H9 (cell line): ENCODE data around the gene CCDC148. TPM values are rescaled to one million over a fixed set of nuclear protein-coding genes. Genes with fewer than 3 reads are reported as not detected.

Experiments
- DNase-seq: peaks from one replicate; pipeline ENCODE4 v3.0.0-alpha.2; 2017
- H2AFZ ChIP-seq: one replicate; pipeline ENCODE4 v1.6.1; 2013; ENCODE audit warnings: mild to moderate bottlenecking, low read length, control low read depth, moderate library complexity
- H2AK5ac ChIP-seq: 2 replicates; pipeline ENCODE4 v1.6.1; 2013; ENCODE audit warnings: low read length, control low read depth, mixed read lengths; ENCODE audit not compliant: insufficient read length
- H2BK120ac ChIP-seq: one replicate; pipeline ENCODE4 v1.6.1; 2013; ENCODE audit warnings: low read depth, mild to moderate bottlenecking, low read length, control low read depth, inconsistent platforms; ENCODE audit not compliant: poor library complexity, severe bottlenecking
- H2BK12ac ChIP-seq: 2 replicates; pipeline ENCODE4 v1.6.1; 2013; ENCODE audit warnings: low read length, control low read depth, mixed read lengths, low read depth; ENCODE audit not compliant: insufficient read length
- H2BK15ac ChIP-seq: 2 replicates; pipeline ENCODE4 v1.6.1; 2013; ENCODE audit warnings: low read depth, low read length, control low read depth
- H2BK20ac ChIP-seq: one replicate; pipeline ENCODE4 v1.6.1; 2013; ENCODE audit warnings: low read depth, mild to moderate bottlenecking, low read length, control low read depth, inconsistent platforms; ENCODE audit not compliant: poor library complexity, severe bottlenecking
- H2BK5ac ChIP-seq: 2 replicates; pipeline ENCODE4 v1.6.1; 2013; ENCODE audit warnings: low read length, control low read depth, mixed read lengths; ENCODE audit not compliant: insufficient read length
- H3K14ac ChIP-seq: 2 replicates; pipeline ENCODE4 v1.6.1; 2013; ENCODE audit warnings: low read length, control low read depth; ENCODE audit not compliant: insufficient read depth
- H3K18ac ChIP-seq: 2 replicates; pipeline ENCODE4 v1.6.1; 2013; ENCODE audit warnings: low read depth, mild to moderate bottlenecking, mixed read lengths, low read length, control low read depth; ENCODE audit not compliant: insufficient read length
- H3K23ac ChIP-seq: 2 replicates; pipeline ENCODE4 v1.6.1; 2013; ENCODE audit warnings: low read length, control low read depth, mixed read lengths, low read depth; ENCODE audit not compliant: insufficient read length
- H3K23me2 ChIP-seq: 2 replicates; pipeline ENCODE4 v1.6.1; 2013; ENCODE audit warnings: low read depth, mild to moderate bottlenecking, mixed read lengths, low read length, control low read depth; ENCODE audit not compliant: insufficient read length, poor library complexity, severe bottlenecking
- H3K27ac ChIP-seq: 2 replicates; pipeline ENCODE4 v1.5.1; 2013; ENCODE audit warnings: low read length, control low read depth, mixed read lengths, low read depth; ENCODE audit not compliant: insufficient read length
- H3K27me3 ChIP-seq: 2 replicates; pipeline ENCODE4 v1.6.1; 2013; ENCODE audit warnings: low read length, control low read depth, inconsistent platforms; ENCODE audit not compliant: insufficient read depth
- H3K4ac ChIP-seq: 2 replicates; pipeline ENCODE4 v1.6.1; 2013; ENCODE audit warnings: low read depth, mild to moderate bottlenecking, control low read depth, inconsistent platforms, low read length, moderate library complexity
- H3K4me1 ChIP-seq: 2 replicates; pipeline ENCODE4 v1.6.1; 2013; ENCODE audit warnings: low read length, control low read depth, inconsistent platforms; ENCODE audit not compliant: insufficient read depth
- H3K4me2 ChIP-seq: 2 replicates; pipeline ENCODE4 v1.6.1; 2013; ENCODE audit warnings: low read length, control low read depth, mixed read lengths; ENCODE audit not compliant: insufficient read length, insufficient read depth
- H3K56ac ChIP-seq: 2 replicates; pipeline ENCODE4 v1.6.1; 2013; ENCODE audit warnings: low read depth, mild to moderate bottlenecking, mixed read lengths, low read length, control low read depth; ENCODE audit not compliant: insufficient read length
- H3K79me1 ChIP-seq: 2 replicates; pipeline ENCODE4 v1.6.1; 2013; ENCODE audit warnings: low read depth, mild to moderate bottlenecking, moderate library complexity, low read length, control low read depth, inconsistent platforms; ENCODE audit not compliant: insufficient read depth, poor library complexity, severe bottlenecking
- H3K79me2 ChIP-seq: 2 replicates; pipeline ENCODE4 v1.6.1; 2013; ENCODE audit warnings: low read length, control low read depth, inconsistent platforms; ENCODE audit not compliant: insufficient read depth
- H3K9ac ChIP-seq: 2 replicates; pipeline ENCODE4 v1.6.1; 2013; ENCODE audit warnings: low read length, control low read depth, mixed read lengths; ENCODE audit not compliant: insufficient read length; ENCODE audit errors: extremely low read depth
- H3K9me3 ChIP-seq: one replicate; pipeline ENCODE4 v1.6.1; 2013; ENCODE audit warnings: low read depth, low read length, inconsistent platforms; ENCODE audit not compliant: control insufficient read depth
- H3T11ph ChIP-seq: one replicate; pipeline ENCODE4 v1.6.1; 2013; ENCODE audit warnings: mild to moderate bottlenecking, low read length, control low read depth, inconsistent platforms
- H4K20me1 ChIP-seq: one replicate; pipeline ENCODE4 v1.6.1; 2013; ENCODE audit not compliant: control insufficient read depth, insufficient read length, insufficient read depth
- H4K5ac ChIP-seq: 2 replicates; pipeline ENCODE4 v1.6.1; 2013; ENCODE audit warnings: low read depth, mild to moderate bottlenecking, mixed read lengths, low read length, control low read depth; ENCODE audit not compliant: insufficient read length
- H4K8ac ChIP-seq: replicated peaks from 2 replicates; pipeline ENCODE4 v1.6.1; 2013; ENCODE audit warnings: low read length, control low read depth, mixed read lengths, low read depth; ENCODE audit not compliant: insufficient read length
- H4K91ac ChIP-seq: 2 replicates; pipeline ENCODE4 v1.6.1; 2013; ENCODE audit warnings: low read depth, mild to moderate bottlenecking, moderate library complexity, mixed read lengths, low read length, control low read depth; ENCODE audit not compliant: insufficient read length
- H3K27ac Mint-ChIP-seq, 3 experiments: 2 replicates in 2 of 3; 3 replicates in 1 of 3; pipeline ENCODE4 v1.8.0; 2020 to 2021; ENCODE audit warnings: mixed read lengths in 3 of 3, mild to moderate bottlenecking in 1 of 3, moderate library complexity in 1 of 3
- H3K27me3 Mint-ChIP-seq: 2 replicates; pipeline ENCODE4 v1.8.0; 2021; ENCODE audit warnings: low read depth, mild to moderate bottlenecking, moderate library complexity, mixed read lengths
- H3K36me3 Mint-ChIP-seq, 3 experiments: 2 replicates in 2 of 3; 3 replicates in 1 of 3; pipeline ENCODE4 v1.8.0; 2020 to 2021; ENCODE audit warnings: low read depth in 3 of 3, mixed read lengths in 3 of 3; ENCODE audit not compliant: insufficient read depth in 1 of 3
- H3K4me1 Mint-ChIP-seq, 2 experiments: 2 replicates each; pipeline ENCODE4 v1.8.0; 2020; ENCODE audit warnings: mixed read lengths in 2 of 2
- H3K4me3 Mint-ChIP-seq, 2 experiments: 2 replicates in 1 of 2; 3 replicates in 1 of 2; pipeline ENCODE4 v1.8.0; 2020 to 2021; ENCODE audit warnings: mild to moderate bottlenecking in 2 of 2, mixed read lengths in 2 of 2, moderate library complexity in 1 of 2
- H3K9me3 Mint-ChIP-seq, 2 experiments: 2 replicates in 1 of 2; 3 replicates in 1 of 2; pipeline ENCODE4 v1.8.0; 2020; ENCODE audit warnings: mild to moderate bottlenecking in 2 of 2, mixed read lengths in 2 of 2, moderate library complexity in 1 of 2
- WGBS: extraction: QIAGEN DNeasy Blood & Tissue Kit; methylation state at CpG from one replicate; pipeline ENCODE4 v1.1.7; 2013; ENCODE audit warnings: missing lambda C conversion rate, low lambda C conversion rate, mixed read lengths; ENCODE audit not compliant: insufficient read length; ENCODE audit errors: extremely low coverage; 5-methylcytosine and 5-hydroxymethylcytosine counted together
- total RNA-seq: library from RNA; stranded (reverse); gene quantifications from 2 replicates; pipeline ENCODE4 v1.2.1, GENCODE V29; 2021
- TF ChIP-seq, protein P1 (sequence below): fragments of 200-600 bp; sonication (generic); conservative IDR thresholded peaks from 3 replicates; pipeline ENCODE4 v1.8.0; 2021; ENCODE audit warnings: antibody characterized with exemption, mild to moderate bottlenecking

CCDC148 gene
- total RNA-seq, 1 experiment from 2014 or later = 1.5 TPM

DNA sequence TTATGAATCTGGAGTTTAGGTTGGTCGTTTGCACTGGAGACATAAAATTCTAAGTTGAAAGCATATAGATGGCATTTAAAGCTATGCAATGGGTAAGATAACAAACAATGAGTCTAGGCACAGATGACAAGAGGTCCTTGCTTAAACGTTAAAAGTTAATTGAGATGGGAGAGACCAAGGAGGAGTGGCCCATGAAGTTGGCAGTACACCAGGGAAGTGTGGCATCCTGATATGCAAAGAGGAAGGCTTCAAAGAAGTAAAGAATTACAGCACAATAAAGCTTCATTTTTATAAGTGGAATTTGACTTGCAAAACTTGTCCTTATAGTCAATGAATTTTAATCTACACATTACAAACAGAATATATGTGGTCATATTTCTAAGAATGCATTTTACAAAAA is 331.7 kb downstream of the CCDC148 start:
- DNase-seq = no peak
- H2BK20ac ChIP-seq = no peak overlapping the region
- no peak overlapping the region for H3K23ac ChIP-seq
- H2BK12ac ChIP-seq = no peak overlapping the region
- H4K8ac ChIP-seq = no peak overlapping the region
- no peak overlapping the region for H2AK5ac ChIP-seq
- peaks cover 24 to 29% of the 10 kb centered on the region in 2 experiments for H3K4me1 Mint-ChIP-seq
- no peak overlapping the region for H3K4me3 Mint-ChIP-seq
- no peak overlapping the region for H3K14ac ChIP-seq
- H4K5ac ChIP-seq = no peak overlapping the region
- H3K27ac Mint-ChIP-seq = no peak overlapping the region
- H3K56ac ChIP-seq = no peak overlapping the region
- TF ChIP-seq, protein P1, sequence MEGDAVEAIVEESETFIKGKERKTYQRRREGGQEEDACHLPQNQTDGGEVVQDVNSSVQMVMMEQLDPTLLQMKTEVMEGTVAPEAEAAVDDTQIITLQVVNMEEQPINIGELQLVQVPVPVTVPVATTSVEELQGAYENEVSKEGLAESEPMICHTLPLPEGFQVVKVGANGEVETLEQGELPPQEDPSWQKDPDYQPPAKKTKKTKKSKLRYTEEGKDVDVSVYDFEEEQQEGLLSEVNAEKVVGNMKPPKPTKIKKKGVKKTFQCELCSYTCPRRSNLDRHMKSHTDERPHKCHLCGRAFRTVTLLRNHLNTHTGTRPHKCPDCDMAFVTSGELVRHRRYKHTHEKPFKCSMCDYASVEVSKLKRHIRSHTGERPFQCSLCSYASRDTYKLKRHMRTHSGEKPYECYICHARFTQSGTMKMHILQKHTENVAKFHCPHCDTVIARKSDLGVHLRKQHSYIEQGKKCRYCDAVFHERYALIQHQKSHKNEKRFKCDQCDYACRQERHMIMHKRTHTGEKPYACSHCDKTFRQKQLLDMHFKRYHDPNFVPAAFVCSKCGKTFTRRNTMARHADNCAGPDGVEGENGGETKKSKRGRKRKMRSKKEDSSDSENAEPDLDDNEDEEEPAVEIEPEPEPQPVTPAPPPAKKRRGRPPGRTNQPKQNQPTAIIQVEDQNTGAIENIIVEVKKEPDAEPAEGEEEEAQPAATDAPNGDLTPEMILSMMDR = no peak
- no peaks in the 10 kb centered on the region for H3K23me2 ChIP-seq
- H3K9ac ChIP-seq = no peak overlapping the region
- no peak overlapping the region for H2BK15ac ChIP-seq
- no peak overlapping the region for H3K4me2 ChIP-seq
- no peak overlapping the region for H3K4ac ChIP-seq
- WGBS = no CpG with 5 or more reads among the region's 2 CpGs
- no peaks in the 10 kb centered on the region for H3K27me3 ChIP-seq
- H3K18ac ChIP-seq = no peak overlapping the region
- no peak overlapping the region for H3T11ph ChIP-seq
- H3K79me2 ChIP-seq = no peaks in the 10 kb centered on the region
- H2BK5ac ChIP-seq = no peak overlapping the region
- H4K20me1 ChIP-seq = no peaks in the 10 kb centered on the region
- H4K91ac ChIP-seq = no peak overlapping the region
- no peaks in the 10 kb centered on the region for H3K79me1 ChIP-seq
- H2BK120ac ChIP-seq = no peak overlapping the region
- H2AFZ ChIP-seq = no peak overlapping the region
- H3K36me3 Mint-ChIP-seq = no peaks in the 10 kb centered on the region
- peaks cover 4% of the 10 kb centered on the region; the same call in 1 of the 2 replicates for H3K27me3 Mint-ChIP-seq
- H3K27ac ChIP-seq = no peak overlapping the region
- H3K9me3 ChIP-seq = no peaks in the 10 kb centered on the region
- H3K4me1 ChIP-seq = peaks cover 5% of the 10 kb centered on the region; the same call in 1 of the 2 replicates
- H3K9me3 Mint-ChIP-seq = no peaks in the 10 kb centered on the region

Other genes with a start within 250 kb of the CCDC148 start
- gene PKP4, start 199 bp upstream of the CCDC148 start, total RNA-seq = 52.0 and 52.3 TPM in 2 replicates